Neural progenitor cell (in vitro differentiated cells): ENCODE data around the gene GLT8D2. TPM values are rescaled to one million over a fixed set of nuclear protein-coding genes. Genes with fewer than 3 reads are reported as not detected.
A peak's percentile ranks its signal among the peaks of the same experiment; 100 is the strongest.

Experiments used
- DNase-seq: peaks from one replicate; pipeline ENCODE4 v3.0.0-alpha.2; 2016; ENCODE audit warnings: low spot score
- H2AFZ ChIP-seq: fragments of 200-600 bp; sonication (generic); replicated peaks from 2 replicates; pipeline ENCODE4 v1.6.1; 2016; ENCODE audit warnings: antibody characterized with exemption
- H3F3A ChIP-seq: fragments of 200-600 bp; sonication (generic); 2 replicates; pipeline ENCODE4 v1.6.1; 2016; ENCODE audit warnings: antibody characterized with exemption, low read depth
- H3K27ac ChIP-seq: fragments of 200-600 bp; sonication (generic); 2 replicates; pipeline ENCODE4 v1.5.1; 2016; ENCODE audit warnings: mild to moderate bottlenecking
- H3K27me3 ChIP-seq: fragments of 200-600 bp; sonication (generic); 2 replicates; pipeline ENCODE4 v1.6.1; 2016; ENCODE audit warnings: mild to moderate bottlenecking, moderate library complexity
- H3K36me3 ChIP-seq: fragments of 200-600 bp; sonication (generic); 2 replicates; pipeline ENCODE4 v1.5.1; 2016
- H3K4me1 ChIP-seq: fragments of 200-600 bp; sonication (generic); 2 replicates; pipeline ENCODE4 v1.6.1; 2016; ENCODE audit warnings: mixed run types
- H3K4me2 ChIP-seq: fragments of 200-600 bp; sonication (generic); 2 replicates; pipeline ENCODE4 v1.6.1; 2016
- H3K4me3 ChIP-seq: fragments of 200-600 bp; sonication (generic); 2 replicates; pipeline ENCODE4 v1.5.1; 2016
- H3K79me2 ChIP-seq: fragments of 200-600 bp; sonication (generic); 2 replicates; pipeline ENCODE4 v1.6.1; 2016; ENCODE audit warnings: low read depth
- H3K9ac ChIP-seq: fragments of 200-600 bp; sonication (generic); 2 replicates; pipeline ENCODE4 v1.6.1; 2016
- H3K9me3 ChIP-seq: fragments of 200-600 bp; sonication (generic); 2 replicates; pipeline ENCODE4 v1.5.1; 2016; ENCODE audit warnings: low read depth
- H4K20me1 ChIP-seq: fragments of 200-600 bp; sonication (generic); 2 replicates; pipeline ENCODE4 v1.6.1; 2016; ENCODE audit warnings: low read depth
- H3K27ac Mint-ChIP-seq: 3 replicates; pipeline ENCODE4 v1.8.0; 2021; ENCODE audit warnings: mixed read lengths
- H3K27me3 Mint-ChIP-seq: 2 replicates; pipeline ENCODE4 v1.8.0; 2022; ENCODE audit warnings: low read depth, mild to moderate bottlenecking, inconsistent platforms, moderate library complexity, mixed read lengths; ENCODE audit not compliant: insufficient read depth
- H3K36me3 Mint-ChIP-seq: 3 replicates; pipeline ENCODE4 v1.8.0; 2021; ENCODE audit warnings: mixed read lengths
- H3K4me1 Mint-ChIP-seq: 3 replicates; pipeline ENCODE4 v1.8.0; 2021; ENCODE audit warnings: mixed read lengths
- H3K4me3 Mint-ChIP-seq: 3 replicates; pipeline ENCODE4 v1.8.0; 2021; ENCODE audit warnings: mild to moderate bottlenecking, moderate library complexity, mixed read lengths
- H3K9me3 Mint-ChIP-seq: 3 replicates; pipeline ENCODE4 v1.8.0; 2020; ENCODE audit warnings: mixed read lengths
- EZH2 ChIP-seq: fragments of 200-600 bp; sonication (generic); IDR thresholded peaks from 2 replicates; pipeline ENCODE4 v1.6.1; 2017; ENCODE audit warnings: antibody characterized with exemption, mild to moderate bottlenecking, moderate library complexity
- EZH2phosphoT487 ChIP-seq: fragments of 200-600 bp; sonication (generic); IDR thresholded peaks from 2 replicates; pipeline ENCODE4 v1.6.1; 2017; ENCODE audit warnings: antibody characterized with exemption
- total RNA-seq: library from RNA; depleted of rRNA; stranded (reverse); fragments of >200 nt; gene quantifications from 2 replicates; pipeline ENCODE4 v1.2.3, GENCODE V29; 2015; ENCODE audit warnings: low replicate concordance
- TF ChIP-seq, protein P1 (sequence below): fragments of 200-600 bp; sonication (generic); IDR thresholded peaks from 2 replicates; pipeline ENCODE4 v1.5.1; 2017; ENCODE audit warnings: antibody characterized with exemption, mild to moderate bottlenecking

Gene GLT8D2
- total RNA-seq, 1 donor from 2014 or later: 3.9 TPM

DNA sequence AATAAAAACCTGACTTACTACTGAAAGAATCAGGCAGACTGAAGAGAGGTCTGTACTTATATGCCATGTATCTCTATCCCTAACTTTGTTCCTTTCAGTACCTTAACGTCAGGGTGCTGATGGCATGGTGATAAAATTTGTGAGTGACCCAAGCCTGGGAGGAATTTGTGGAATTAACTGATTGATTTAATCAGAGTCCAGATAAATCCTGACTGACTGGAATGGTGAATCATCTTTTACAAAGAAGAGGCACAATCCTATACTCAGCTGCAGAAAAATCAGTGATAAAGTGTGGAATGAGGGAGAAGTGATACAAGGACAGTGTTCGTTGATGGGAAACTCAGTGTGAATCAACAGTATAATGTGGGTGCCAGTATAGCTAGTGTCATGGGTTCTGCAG lies 80.6 kb downstream of the GLT8D2 start:
- Mint-ChIP-seq H3K4me3 (no peak overlapping the region), H3K27ac (no peak overlapping the region), H3K36me3 (peaks cover 9% of the 10 kb centered on the region), H3K9me3 (no peaks in the 10 kb centered on the region), H3K27me3 (no peaks in the 10 kb centered on the region), H3K4me1 (peaks cover 22% of the 10 kb centered on the region)
- H3F3A ChIP-seq: peaks cover 9% of the 10 kb centered on the region
- no peaks in the 10 kb centered on the region for H3K9me3 ChIP-seq
- no peak overlapping the region for H2AFZ ChIP-seq
- H3K27me3 ChIP-seq: no peaks in the 10 kb centered on the region
- H4K20me1 ChIP-seq: peaks cover 57% of the 10 kb centered on the region
- TF ChIP-seq EZH2 (no peak), EZH2phosphoT487 (no peak)
- TF ChIP-seq, protein P1, sequence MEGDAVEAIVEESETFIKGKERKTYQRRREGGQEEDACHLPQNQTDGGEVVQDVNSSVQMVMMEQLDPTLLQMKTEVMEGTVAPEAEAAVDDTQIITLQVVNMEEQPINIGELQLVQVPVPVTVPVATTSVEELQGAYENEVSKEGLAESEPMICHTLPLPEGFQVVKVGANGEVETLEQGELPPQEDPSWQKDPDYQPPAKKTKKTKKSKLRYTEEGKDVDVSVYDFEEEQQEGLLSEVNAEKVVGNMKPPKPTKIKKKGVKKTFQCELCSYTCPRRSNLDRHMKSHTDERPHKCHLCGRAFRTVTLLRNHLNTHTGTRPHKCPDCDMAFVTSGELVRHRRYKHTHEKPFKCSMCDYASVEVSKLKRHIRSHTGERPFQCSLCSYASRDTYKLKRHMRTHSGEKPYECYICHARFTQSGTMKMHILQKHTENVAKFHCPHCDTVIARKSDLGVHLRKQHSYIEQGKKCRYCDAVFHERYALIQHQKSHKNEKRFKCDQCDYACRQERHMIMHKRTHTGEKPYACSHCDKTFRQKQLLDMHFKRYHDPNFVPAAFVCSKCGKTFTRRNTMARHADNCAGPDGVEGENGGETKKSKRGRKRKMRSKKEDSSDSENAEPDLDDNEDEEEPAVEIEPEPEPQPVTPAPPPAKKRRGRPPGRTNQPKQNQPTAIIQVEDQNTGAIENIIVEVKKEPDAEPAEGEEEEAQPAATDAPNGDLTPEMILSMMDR: no peak
- H3K4me1 ChIP-seq: peaks cover 8% of the 10 kb centered on the region
- peaks cover 97% of the 10 kb centered on the region for H3K79me2 ChIP-seq
- H3K9ac ChIP-seq: no peak overlapping the region
- no peak for DNase-seq
- H3K4me2 ChIP-seq: no peak overlapping the region
- H3K36me3 ChIP-seq: no peaks in the 10 kb centered on the region
- no peak overlapping the region for H3K4me3 ChIP-seq
- H3K27ac ChIP-seq: no peak overlapping the region

DNA sequence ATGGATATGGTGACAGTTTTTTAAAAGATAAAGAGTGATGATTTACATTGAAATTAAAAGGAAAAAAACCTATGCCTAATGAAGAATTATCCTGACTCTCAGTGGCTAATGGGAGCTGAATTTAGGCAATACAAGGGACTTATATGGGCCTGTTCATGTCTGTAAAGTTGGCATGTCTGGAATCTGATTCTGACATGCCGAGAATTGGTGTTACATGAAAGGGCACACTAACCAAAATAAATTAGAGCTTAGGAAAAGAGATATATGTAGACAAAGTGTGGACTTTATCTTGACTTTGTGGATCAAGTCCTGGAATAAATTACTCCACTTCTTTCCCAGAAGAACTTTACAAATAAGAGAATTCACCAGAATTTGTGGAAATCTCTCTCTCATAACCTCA lies 83.3 kb downstream of the GLT8D2 start:
- peak; percentile 10 for DNase-seq
- Mint-ChIP-seq H3K4me1 (peaks cover 29% of the 10 kb centered on the region), H3K27me3 (no peaks in the 10 kb centered on the region), H3K4me3 (peak overlapping the region; percentile 97), H3K27ac (peak overlapping the region; percentile 86), H3K36me3 (peaks cover 7% of the 10 kb centered on the region), H3K9me3 (no peaks in the 10 kb centered on the region)
- Histone ChIP-seq H3F3A (peaks cover 15% of the 10 kb centered on the region), H4K20me1 (peaks cover 32% of the 10 kb centered on the region), H3K36me3 (no peaks in the 10 kb centered on the region), H3K4me3 (peak overlapping the region; percentile 78), H3K4me2 (peak overlapping the region; percentile 85), H3K79me2 (peaks cover 96% of the 10 kb centered on the region), H3K9me3 (no peaks in the 10 kb centered on the region), H3K9ac (peak overlapping the region; percentile 78), H3K4me1 (peaks cover 16% of the 10 kb centered on the region), H2AFZ (no peak overlapping the region), H3K27me3 (no peaks in the 10 kb centered on the region), H3K27ac (no peak overlapping the region)
- TF ChIP-seq, protein P1: no peak
- TF ChIP-seq EZH2phosphoT487 (no peak), EZH2 (no peak)

DNA sequence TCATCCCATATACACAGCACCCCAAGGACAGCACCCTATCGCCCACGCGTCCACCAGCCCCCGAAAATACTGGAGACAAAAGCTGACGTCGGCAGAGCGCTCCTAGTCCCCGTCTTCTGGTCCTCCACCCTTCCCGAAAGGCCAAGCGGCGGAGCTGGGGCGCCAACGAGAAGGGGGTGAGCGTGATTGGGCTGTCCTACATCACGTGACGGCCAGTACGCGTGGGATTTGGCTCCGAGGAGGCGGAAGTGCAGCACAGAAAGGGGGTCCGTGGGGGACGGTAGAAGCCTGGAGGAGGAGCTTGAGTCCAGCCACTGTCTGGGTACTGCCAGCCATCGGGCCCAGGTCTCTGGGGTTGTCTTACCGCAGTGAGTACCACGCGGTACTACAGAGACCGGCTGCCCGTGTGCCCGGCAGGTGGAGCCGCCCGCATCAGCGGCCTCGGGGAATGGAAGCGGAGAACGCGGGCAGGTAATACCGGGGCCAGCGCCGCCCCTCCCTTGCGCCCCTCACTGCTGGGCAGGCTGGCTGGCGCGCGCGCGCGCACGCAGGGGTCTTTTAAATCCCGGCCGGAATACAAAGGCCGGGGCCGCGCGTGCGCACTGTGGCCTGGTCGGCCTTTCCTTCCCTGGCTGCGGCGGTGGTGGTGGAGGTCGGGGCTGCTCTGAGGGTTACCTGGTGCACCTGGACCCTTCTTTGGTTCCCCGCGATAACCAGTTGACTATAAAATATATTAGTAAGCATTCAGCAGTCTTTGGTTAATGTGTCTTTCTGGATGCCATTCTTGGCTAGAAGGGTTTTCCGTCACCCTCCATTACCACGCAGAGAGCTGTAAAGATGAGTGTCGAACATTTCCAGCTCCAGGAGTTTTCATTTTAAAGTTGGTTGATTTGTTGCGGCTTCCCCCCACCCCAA lies 84.1 kb downstream of the GLT8D2 start, which contains the start of gene TDG:
Gene TDG, plus strand, starts transcription at position 283 of the 915 bp plus-strand sequence. Its CDS starts 166 bp downstream, at position 449.
- Histone ChIP-seq H3K36me3 (no peaks in the 10 kb centered on the region), H3K27ac (peak within 1 kb of the TSS; percentile 94), H3K4me1 (peaks cover 16% of the 10 kb centered on the region), H3K4me3 (peak within 1 kb of the TSS; percentile 78), H2AFZ (peak within 1 kb of the TSS; percentile 87), H4K20me1 (peaks cover 23% of the 10 kb centered on the region), H3K9me3 (no peaks in the 10 kb centered on the region), H3K4me2 (peak within 1 kb of the TSS; percentile 85), H3F3A (peaks cover 16% of the 10 kb centered on the region), H3K27me3 (no peaks in the 10 kb centered on the region), H3K79me2 (peaks cover 87% of the 10 kb centered on the region), H3K9ac (peak within 1 kb of the TSS; percentile 78)
- H3K27ac Mint-ChIP-seq: peak within 1 kb of the TSS; percentile 98
- DNase-seq: peak; percentile 98
- no peaks in the 10 kb centered on the region for H3K27me3 Mint-ChIP-seq
- H3K4me3 Mint-ChIP-seq: peak within 1 kb of the TSS; percentile 97
- peaks cover 29% of the 10 kb centered on the region for H3K4me1 Mint-ChIP-seq
- peaks cover 7% of the 10 kb centered on the region for H3K36me3 Mint-ChIP-seq
- TF ChIP-seq, protein P1: peak; percentile 20
- TF ChIP-seq EZH2 (no peak), EZH2phosphoT487 (no peak)
- H3K9me3 Mint-ChIP-seq: no peaks in the 10 kb centered on the region
